GM19240 (cell line): Measurements from ENCODE around the gene ZNF474.
"Not testable (repeated sequence)": the region's sequence is repeated elsewhere in the genome, so short reads cannot be mapped to it uniquely, and the experiment has no call there.

Source experiments
- DNase-seq: peaks from one replicate; pipeline ENCODE4 v3.0.0; 2011; ENCODE audit warnings: low spot score; ENCODE audit not compliant: insufficient read length

ZNF474 gene

DNA sequence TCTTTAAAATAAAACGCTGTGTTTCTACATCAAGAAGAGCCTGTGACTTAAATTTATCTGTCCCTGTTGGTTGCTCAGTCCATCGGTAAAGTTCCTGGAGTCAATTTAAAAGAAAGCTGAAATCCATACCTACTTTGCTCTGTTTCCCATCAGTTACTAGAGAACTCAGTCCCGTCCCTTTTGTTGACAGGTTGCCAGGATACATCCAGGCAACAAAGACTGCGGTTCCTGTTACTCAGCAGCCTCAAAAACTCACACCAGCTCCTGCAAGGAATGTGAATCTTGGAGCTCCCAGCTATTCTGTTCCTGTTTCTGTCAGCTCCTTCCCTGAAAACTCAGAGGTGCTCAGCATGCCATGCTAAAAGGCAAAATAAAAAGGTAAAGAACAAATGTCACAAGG, at the start of gene ZNF474:
Gene ZNF474 (plus strand): TSS at position 241 of the 400 bp plus-strand sequence. CDS start 22,445 bp downstream, outside the sequence.
- no peak for DNase-seq

DNA sequence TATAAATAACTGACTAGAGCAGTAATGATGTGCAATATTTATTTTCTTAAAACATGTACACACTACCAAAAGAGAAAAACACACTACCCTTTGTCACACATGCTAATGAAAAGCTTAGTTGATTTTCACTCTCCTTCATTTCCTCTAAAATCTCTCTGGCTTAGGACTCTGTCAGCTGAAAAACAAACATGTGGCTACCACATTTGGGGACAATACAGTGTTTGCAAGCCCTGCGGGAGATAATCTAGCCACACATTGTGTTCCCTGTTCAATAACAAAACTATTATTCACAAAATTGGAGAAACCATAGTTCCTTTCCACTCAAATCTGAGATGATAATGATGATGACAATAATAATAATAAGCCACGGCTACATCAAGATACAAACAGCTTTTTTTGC, 47.8 kb upstream of the ZNF474 start:
- no peak for DNase-seq

DNA sequence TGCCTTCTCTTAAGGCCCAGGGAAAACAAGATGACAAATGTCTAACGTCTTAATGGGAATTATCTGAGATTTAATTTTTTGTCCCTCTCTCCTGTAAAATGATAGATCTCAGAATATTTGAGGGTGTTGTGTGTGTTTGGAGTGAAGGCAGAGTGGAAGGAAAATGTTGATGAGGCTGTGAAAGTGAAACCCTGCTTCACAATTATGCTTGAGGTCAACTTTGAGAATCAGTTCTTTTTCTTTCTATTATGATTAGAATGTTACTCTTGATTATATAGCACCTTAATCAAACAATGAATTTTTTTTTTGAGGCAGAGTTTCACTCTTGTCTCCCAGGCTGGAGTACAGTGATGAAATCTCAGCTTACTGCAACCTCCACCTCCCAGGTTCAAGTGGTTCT, 45.8 kb upstream of the ZNF474 start:
- DNase-seq: no peak

DNA sequence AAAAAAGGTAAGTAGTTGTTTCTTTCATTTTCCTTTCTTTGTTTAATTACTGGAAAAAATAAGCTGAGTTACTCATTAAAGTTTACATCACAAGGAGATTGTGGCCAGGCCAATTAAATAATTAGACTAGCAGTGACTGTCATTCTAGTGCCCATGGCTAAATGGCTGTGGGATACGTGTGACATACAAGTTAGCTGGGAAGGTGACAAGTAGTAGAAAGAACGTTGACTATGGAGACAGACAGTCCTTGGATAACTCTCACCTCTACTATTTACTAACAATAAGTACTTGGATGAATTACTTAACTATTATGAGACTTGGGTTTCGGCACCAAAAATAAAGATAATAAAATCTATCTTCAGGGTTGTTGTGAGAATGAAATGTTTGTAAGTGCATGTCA, 44.3 kb upstream of the ZNF474 start:
- DNase-seq: no peak

GRCh38 chr5:122089096-122090013, 40.0 kb upstream of the ZNF474 start:
- DNase-seq: no peak

DNA sequence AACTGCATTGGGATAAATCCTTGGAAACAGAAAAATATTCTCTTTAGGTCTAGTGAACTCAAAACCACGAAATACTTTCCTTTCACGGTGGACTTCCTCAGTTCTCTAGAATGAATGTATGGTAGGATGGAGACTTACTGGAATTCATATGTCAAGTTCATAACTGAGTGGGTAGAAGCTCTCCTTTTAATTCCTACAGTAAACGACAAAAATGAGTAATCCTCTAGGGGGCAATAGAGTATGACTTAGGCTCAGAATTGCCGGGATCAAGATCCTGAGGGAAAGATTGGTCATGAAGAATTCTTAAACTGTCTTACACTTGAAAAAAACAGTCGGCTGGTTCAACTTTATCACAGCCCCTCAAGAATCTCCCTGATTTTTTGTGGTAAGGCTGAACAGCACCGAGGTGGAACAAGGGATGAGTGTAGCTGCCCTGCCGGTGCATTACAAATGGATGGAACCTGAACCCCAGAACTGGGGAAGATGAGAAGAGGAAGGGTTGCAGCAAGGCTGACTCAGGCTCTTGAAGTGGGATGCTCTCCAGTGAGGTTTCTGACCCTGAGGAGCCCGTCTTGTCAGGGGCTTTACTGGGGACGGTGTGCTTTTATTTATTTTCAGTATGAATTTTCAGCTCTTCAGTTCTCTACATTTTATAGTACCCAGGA, 37.3 kb upstream of the ZNF474 start:
- no peak for DNase-seq

DNA sequence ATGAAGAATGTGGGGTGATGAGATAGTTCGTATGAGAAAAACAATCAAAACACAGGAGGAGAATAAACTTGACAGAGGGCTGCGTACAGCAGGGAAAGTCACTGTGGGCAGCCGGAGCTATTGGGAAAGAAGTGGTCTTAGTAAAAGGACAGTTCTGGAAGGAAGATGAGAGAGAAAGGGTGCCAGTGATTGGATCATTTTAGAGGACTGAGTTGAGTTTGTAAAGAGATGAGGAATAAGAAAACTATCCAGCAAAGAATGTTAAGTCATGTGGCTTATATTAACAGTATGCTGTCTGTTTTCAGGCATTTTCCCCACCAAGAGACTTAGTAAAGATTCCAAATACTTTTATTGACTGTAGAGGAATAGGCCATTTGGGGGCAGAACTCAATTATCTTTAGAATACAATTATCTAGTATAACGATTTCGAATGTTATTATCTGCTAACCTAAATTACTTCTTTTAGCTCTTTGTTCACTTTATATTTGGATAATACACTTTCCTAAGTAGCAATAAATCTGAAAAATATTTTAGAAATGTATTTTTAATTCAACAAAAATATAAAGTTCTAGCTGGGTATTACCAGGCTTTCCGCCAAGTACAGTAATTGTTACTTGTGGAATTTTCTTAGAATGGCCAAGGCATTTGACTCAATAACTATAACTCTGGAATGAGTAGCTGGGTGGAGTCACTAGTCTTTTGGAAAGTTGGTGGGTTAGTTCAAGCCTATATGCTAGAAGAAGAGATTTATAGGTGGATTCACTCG, 35.7 kb upstream of the ZNF474 start:
- no peak for DNase-seq

GRCh38 chr5:122094251-122094650, 35.1 kb upstream of the ZNF474 start:
- DNase-seq: not testable (repeated sequence)

GRCh38 chr5:122095158-122095557, 34.2 kb upstream of the ZNF474 start:
- no peak for DNase-seq

GRCh38 chr5:122097391-122097790, 32.0 kb upstream of the ZNF474 start:
- no peak for DNase-seq

DNA sequence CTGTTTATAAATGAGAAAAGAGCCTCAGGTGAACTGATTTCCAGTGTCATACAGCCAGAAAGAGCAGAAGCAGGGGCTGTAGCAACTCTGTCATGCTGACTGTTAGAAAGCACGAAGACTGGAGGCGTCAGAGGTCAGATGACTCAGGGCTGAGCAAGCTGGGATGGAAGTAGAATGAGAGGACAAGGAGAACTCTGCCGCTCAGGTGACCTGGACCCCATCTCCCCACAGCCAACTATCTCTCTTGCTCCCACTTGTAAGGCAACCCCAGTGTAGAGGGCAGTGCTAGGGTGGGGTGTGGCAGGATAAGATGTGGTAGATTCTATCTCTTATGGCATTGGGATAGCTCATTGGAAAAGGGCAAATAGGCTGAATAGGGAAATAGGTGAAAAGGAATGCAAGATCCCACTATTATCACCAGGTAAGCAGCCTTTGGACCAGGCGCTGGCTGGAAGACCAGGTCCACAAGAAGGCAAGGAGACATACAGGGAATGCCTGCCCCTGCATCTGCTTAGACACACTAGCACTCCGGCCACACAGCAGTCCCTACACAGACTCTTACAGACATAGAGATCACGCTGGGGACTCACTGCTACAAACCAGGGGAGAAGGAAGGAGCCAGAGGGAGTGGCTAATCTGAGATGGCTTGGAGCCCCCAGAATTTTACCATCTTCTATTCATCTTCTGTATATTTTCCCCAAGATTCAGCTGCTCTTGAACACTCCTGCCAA, 30.1 kb upstream of the ZNF474 start:
- DNase-seq: no peak

- DNase-seq: no peak
Observed at GRCh38 chr5:122101636-122102285, 27.6 kb upstream of the ZNF474 start.

GRCh38 chr5:122102825-122103224, 26.5 kb upstream of the ZNF474 start:
- no peak for DNase-seq

DNA sequence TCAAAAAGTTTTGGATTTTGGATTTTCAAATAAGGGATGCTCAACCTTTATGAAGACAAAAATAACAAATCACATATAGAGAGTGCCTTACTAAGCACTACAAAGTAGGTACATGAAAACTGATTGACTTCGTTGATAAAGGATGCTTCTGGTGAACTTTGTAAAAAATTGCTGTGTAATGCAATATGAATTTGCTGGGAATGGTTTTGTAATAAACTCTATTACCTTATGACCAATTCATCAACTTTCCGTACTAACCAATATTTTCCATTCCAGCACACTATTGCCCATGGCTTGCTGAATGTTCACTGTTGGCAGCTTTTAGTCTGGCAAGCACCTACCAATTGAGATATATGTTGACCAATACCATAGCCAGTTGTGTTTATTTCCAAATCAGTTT, 23.4 kb upstream of the ZNF474 start:
- no peak for DNase-seq

DNA sequence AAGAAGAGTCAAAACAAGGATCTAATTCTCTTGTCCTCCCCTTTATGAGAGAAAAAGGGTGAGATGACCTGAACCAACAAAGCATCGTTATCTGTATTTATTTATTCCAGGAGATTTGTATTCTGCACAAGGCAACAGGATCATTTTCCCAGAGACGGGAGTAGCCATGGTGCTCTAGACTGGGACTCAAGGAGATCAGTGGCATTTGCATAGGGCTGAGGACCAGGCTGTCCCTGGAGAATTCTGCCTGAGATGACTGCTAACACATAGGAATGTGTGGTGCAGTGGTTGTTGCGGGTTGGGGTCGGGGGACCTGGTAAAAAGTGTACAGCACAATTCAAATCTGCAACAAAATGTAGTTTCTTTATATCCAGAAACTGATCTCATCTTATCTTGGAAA, 22.3 kb upstream of the ZNF474 start:
- no peak for DNase-seq

- DNase-seq: no peak
Observed at GRCh38 chr5:122110987-122111386, 18.4 kb upstream of the ZNF474 start.

DNA sequence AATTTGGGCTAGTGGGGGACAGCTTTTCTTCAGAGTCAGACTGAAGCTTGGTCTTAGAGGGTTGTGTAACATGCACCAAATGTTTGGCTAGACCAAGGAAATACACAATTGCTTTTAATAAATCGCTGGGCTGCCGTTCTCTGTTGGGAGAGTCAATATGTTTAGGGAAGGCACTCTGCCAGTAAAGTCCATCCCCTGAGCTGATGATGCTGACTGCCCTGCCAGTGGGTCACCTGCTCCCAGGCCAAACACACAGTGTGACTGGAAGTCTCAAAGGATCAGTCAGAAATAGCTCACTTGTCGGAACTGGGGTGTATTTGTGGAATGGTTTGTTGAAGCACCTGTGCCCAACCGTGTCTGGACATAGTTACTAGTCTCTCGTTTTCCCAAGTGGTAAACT, 17.9 kb upstream of the ZNF474 start:
- DNase-seq: no peak

DNA sequence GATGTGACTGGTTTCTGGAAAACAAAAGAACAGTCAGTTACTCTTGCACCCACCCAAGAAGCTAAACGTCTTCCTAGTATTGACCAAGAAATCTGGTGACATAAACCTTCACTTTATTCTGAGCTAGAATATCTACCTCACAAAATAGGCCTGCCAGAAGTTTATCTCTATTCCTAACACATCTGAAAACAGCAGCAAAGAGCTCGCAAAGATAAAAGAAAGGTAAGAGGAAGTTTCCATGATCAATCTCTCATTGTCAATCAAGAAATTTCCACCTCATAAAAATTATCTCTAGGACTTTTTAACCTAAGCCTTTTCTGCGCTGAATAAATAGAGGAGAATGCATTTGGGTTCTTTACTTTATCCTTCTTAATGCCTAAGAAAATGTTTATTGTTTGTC, 17.3 kb upstream of the ZNF474 start:
- no peak for DNase-seq

DNA sequence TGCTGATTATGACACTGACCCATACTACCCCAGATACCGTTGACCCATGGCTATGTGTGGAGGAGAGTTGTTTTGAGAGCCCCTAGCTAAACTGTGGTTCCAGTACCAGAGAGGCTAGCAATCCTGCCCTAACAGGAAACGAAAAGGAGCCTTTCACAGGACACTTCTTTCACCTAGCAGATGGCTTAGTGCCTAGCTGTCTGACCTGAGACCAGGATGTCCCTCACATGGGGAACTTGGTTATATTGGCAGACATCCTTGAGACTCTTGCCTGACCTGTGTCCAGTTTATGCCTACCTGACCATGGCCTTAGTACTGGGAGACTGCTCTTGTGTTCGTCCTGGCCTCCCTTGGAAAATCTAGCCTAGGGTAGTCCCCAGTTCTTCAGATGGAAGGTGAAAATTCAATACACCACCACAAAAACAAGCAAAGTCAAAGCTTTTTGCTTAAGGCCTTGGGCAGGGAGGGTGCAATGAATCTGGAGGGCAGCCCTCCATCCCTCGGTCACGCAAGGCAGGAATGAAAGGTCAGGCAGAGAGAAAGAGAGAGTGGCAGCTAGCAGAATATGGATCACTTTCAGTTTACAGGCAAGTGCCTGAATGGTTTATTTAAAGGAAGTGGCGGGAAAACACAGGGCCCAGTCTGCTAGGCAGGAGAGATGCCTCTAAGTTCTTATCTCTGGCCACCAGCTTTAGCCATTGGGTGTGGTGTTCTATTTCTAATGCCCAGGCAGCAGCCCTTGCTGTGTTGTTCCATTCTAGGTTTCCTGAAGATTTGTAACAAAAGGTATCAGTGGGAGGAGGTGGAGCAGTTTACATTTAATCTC, 16.4 kb upstream of the ZNF474 start:
- no peak for DNase-seq

DNA sequence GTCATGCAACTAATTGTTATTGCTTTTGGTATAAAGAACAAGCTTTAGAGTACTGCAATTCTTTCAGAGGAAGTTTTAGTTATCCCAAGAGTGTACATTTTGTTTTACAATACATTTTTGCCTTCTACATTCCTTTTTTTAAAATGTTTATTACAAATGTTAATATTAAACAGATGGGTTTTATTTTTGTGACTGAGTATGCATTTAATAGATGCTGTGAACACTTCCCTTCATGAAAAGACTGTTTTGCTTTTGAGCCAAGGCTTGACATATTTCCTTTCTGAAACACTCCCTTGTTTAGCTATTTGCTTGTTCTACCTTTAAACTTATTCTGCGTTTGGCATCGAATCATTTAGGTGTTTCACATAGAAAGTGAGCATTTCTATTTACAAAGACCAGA, 14.8 kb upstream of the ZNF474 start:
- DNase-seq: no peak
